IMR-90 (cell line): ENCODE data around the gene KRT8. TPM values are rescaled to one million over a fixed set of nuclear protein-coding genes. Genes with fewer than 3 reads are reported as not detected.

ENCODE experiments used
- polyA plus RNA-seq, 3 experiments: library from polyadenylated mRNA; depleted of rRNA; stranded (reverse); fragments of >200 nt; gene quantifications; 2 replicates each; pipeline ENCODE4 v1.2.3, GENCODE V29; 2012; ENCODE audit warnings: low replicate concordance in 1 of 3
- total RNA-seq: library from RNA; depleted of rRNA; stranded (reverse); fragments of >200 nt; gene quantifications from 2 replicates; pipeline ENCODE4 v1.2.3, GENCODE V29; 2012
- TF ChIP-seq, protein P1 (sequence below): conservative IDR thresholded peaks from 2 replicates; pipeline ENCODE4 v1.5.1; 2012; ENCODE audit warnings: mild to moderate bottlenecking, low read depth, low read length, improper control_type of control experiment

KRT8 gene
- total and polyA plus RNA-seq, 2 of the 4 experiments (the other 2 are of a cell fraction): 10.9 to 39.3 TPM

DNA sequence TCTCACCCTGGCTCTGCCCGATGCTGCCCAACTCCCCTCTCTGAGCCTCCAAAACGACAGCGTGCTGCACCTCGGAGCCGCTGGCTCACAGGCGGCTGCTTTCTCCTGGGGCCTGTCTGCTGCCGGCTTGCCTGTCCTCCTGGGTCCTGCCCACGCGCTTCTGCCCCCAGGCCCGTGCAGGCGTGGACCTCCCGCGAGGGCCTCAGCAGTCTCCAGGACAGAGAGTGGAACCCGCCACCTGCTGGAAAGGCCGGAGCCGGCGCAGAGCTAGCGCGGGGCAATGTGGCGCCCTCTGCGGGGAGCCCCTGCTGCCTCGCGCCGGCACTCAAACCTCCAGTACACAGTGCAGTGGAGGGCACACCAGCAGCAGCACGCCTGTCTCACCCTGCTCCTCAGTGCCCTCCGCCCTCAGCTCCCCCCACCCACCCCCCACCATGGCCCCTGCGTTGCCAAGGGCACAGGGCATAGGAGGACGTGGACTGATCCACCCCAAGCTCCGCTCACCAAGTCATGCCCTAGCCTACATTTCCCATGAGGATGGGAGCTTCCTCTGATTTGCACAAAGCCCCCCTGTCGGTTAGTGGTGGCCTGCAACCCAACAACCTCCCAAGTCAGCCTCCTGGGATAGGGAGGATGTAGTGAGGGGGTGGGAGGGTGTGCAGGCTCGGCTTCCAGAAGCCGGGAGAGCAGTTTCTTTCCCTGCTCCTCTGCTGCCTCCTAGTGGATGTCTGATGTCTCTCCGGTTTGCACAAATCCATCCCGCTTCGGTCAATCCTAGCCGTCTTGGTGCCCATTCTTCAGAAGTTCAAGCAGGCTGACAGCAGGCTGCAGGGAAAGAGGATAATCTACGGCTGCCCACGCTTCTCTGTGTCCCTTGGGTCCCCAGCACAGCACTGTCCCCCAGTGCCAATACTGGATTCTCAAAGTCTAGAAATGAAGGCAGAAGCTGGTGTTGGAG is 25.2 kb downstream of the KRT8 start (continued):
- TF ChIP-seq, protein P1, sequence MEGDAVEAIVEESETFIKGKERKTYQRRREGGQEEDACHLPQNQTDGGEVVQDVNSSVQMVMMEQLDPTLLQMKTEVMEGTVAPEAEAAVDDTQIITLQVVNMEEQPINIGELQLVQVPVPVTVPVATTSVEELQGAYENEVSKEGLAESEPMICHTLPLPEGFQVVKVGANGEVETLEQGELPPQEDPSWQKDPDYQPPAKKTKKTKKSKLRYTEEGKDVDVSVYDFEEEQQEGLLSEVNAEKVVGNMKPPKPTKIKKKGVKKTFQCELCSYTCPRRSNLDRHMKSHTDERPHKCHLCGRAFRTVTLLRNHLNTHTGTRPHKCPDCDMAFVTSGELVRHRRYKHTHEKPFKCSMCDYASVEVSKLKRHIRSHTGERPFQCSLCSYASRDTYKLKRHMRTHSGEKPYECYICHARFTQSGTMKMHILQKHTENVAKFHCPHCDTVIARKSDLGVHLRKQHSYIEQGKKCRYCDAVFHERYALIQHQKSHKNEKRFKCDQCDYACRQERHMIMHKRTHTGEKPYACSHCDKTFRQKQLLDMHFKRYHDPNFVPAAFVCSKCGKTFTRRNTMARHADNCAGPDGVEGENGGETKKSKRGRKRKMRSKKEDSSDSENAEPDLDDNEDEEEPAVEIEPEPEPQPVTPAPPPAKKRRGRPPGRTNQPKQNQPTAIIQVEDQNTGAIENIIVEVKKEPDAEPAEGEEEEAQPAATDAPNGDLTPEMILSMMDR: peak; percentile 98
